Suppressor macrophage (primary cell): ENCODE data around the gene KCP.
"Not testable (repeated sequence)": the region's sequence is repeated elsewhere in the genome, so short reads cannot be mapped to it uniquely, and the experiment has no call there.

Experiments
- DNase-seq, 4 experiments: peaks; one replicate each; pipeline ENCODE4 v3.0.0-alpha.2; 2020 to 2022

KCP gene

DNA sequence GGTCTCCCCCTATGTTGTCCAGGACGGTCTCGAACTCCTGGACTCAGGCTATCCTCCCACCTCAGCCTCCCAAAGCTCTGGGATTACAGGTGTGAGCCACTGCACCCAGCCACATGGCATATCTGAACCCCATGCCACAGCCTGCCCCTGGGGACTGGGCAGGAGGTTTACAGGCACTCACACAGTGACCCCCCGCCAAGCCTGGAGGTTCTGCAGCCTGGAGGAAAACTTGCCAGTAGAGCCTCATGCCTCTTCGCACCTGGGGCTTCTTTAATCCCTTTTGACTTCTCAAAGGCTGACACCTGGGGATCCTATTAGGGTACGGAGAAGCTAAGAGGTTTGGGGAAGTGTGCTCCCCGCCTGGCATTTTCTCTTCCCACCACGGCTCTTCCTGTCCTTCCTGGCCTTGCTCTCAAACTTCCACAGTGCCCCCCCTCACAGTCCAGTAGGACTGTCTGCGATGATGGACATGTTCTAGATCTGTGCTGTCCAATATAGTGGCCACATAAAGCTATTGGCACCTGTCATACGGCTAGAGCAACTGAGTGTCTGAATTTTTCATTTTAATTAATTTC, 11.4 kb upstream of the KCP start:
- no peak for DNase-seq

DNA sequence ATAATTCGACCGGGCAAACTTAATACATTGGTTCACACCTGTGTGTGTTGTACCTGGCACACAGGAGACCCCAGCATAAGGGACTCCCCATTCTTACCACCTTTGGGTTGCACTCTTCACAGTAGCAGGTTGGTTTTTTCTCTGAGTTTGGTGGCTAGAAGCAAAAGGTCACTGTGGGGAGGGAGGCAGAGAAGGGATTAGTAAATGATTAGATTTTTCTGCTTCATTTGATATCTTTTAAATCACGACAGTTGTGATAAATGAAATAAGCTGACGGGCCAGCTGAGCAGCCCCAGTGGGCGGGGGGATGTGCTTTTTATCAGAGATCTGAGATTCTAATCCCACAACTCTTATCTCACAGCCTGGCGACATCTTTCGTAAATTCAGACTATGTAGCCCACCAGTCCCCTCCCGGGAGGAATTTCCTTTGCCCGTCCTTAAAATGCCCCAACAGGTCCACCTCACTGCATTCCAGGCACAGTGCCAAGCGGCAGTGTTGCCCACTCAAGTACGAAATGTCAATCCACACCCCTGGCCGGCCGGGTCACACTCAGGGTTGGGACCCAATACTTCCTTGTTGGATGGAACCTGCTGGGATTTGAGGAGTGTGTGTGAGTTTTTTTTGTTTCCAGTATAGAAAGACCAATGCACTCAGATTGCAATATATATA, 10.5 kb upstream of the KCP start:
- DNase-seq: no peak

DNA sequence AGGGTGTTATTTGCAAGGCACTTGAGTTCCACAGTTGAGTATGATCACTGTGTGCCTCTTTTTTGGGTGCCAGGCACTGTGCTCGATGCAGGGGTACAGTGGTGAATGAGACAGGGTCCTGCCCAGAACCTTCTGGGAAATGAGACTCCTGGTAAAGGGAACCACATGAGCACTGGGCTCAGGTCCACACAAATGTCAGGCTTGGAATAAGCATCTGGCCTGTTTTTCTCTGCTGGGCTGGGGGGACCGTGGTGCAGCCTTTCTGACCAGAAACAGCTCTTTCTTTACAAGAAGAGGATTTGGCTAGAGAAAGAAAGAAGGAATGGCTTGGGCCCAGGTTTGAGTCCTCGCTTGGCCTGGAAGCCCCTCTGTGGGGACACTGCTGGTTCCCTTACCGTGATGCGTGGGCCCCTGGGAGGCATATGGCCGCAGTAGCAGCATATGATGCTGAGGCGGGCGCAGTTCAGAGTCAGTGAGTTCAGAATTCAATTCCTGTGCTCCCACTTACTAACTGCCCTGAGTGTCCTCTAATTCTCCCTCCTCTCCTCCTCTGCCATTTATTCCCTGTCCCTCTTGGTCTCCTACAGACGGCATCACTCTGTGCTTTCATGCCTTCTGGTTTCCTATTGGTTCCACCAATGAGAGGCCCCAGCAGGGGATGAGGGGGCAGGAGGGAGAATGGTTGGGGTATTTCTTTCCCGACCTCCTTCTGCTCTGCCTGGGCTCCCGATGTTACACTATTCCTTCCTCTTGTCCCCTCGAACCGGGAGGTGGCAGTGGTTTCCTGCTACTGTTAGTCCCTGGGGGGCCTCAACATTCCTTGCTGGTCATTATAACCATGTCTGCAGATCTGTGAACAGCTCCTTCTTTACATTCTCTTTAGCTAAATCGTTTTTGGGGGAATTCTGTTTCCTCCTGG, 9.6 kb upstream of the KCP start:
- DNase-seq: peak in 1 of 4 experiments; percentile 27

DNA sequence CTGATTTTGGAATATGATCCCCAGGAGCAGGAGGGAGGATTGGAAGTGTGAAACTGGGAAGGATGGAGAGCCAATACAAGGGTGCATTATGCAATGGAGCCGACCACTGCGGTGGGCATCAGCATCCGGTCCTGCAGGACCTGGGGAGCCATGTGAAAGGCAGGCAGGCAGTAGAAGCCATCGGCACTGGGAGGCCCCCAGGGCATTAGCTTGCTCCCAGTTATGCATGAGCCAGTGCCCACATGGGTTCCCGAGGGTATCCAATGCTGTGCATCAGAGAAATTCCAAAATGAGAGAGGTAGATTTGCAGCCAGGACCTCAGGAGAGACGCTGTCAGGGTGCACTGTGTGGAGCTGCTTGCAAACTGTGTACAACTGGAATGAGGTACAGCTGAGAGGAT, 8.7 kb upstream of the KCP start:
- no peak for DNase-seq

DNA sequence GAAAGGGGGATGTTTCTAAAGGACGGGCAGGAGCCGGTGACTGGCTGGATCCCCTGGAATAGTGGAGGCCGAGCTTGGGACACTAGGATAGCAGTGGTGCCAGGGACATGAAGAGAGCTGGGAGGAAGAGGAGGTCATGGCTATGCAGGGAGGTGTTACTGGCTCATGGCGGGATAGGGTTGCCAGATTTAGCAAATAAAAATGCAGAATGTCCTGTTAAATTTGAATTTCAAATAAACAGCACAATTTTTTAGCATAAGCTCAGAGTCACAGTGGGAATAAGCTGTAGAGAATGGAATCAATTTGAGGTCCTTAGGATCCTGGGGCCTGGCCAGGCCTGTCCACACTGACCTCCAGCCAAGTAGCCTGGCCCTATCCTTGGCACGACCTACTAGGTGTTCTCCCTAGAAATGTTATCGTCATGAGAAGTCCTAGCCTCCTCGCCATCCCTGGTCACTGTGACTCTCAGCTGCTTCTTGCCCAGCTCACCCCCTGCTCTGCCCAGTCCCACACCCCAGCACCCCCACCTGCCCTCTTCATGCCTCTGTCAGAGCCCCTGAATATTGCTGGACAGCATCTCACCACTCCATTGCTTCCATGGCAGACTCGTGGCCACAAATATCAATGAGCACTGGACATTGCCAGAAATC, 7.6 kb upstream of the KCP start:
- DNase-seq: no peak

DNA sequence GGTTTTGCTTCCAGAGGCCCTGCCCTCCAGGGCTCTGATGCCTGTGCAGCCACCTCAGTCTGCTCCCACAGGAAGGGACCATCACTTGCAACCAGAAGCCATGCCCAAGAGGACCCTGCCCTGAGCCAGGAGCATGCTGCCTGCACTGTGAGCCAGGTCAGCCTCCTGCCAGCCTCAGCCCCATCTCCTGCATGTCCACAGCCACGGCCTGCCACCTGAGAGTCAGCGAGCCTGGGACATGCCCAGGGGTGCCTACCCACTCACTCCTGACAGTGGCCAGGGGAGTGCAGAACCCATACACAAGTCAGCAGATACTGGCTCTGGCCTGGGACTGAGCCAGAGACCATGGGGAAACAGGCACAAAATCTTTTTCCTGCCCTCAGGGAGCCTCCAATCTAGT, 6.6 kb upstream of the KCP start:
- DNase-seq: no peak

DNA sequence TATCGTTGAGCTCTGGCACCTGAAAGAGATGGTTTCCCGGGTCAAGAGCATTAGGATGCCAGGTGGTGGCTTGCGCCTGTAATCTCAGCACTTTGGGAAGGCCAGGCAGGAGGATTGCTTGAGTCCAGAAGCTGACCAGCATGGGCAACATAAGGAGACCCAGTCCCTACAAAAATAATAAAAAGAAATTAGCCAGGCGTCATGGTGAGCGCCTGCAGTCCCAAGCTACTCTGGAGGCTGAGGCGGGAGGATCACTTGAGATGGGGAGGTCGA, 6.1 kb upstream of the KCP start:
- no peak for DNase-seq

DNA sequence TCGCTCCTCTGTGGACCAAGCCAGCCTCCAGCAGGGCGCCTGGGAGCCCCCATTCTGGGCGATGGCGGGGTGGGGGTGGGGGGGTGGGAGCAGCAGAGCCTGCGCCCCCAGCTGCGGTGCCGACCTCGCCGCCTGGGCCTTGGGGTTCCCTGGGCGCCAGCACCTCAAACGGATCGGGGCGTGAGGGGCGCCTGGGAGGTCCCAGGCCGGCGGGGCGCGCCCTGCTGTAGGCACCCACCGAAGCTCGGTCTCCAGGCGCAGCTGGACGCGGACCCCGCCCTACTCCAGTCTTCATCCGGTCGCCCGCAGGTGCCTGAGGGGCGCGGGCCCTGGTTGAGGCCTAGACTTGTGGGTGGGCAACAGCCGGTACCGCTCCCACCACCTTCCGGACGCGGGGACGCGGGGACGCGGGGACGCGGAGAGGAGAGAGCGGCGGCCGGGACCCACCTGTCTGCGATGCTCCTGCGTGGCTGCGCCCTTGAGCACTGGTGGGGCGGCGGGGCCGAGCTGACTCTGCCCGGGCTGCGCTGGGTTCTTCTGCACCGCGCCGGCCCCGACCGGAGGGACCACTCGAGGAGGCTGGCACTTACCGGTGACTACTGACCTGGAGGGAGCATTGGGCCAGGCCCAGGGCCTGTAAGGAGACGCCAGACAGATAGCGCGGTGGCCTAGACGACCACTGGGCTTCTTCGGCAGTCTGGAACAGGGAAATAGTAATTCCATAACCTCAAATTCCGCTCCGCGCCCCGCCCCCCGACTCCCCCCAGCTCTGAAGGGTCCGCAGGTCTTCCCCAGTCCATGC, 5.5 kb upstream of the KCP start:
- DNase-seq: no peak

DNA sequence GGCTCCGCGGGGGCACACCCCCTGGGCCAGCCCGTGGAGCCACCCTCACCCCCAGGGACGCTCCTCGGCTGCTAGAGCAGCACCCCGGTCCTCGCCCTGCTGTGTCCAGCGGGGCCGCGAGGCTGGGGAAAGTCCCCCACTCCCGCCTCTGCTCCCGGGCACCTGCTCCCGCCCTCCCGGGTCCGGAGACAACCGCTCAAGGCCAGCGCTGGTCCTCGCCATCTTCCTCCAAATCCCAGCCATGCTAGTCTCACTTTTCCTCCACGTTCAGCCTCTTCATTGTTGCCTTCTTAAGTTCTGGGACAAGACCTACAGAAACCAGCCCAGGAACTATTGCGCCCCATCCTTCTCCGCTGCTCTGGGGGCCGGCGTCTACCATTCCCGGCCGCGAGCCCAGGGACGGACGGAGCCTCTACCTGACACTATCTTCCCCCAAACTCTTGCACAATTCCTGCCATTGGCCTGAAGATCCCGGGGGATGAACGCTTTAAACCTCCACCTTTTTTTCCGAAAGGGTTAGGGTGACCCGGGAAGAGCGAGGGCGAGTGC, 4.8 kb upstream of the KCP start:
- DNase-seq: peak in 1 of 4 experiments; percentile 36

DNA sequence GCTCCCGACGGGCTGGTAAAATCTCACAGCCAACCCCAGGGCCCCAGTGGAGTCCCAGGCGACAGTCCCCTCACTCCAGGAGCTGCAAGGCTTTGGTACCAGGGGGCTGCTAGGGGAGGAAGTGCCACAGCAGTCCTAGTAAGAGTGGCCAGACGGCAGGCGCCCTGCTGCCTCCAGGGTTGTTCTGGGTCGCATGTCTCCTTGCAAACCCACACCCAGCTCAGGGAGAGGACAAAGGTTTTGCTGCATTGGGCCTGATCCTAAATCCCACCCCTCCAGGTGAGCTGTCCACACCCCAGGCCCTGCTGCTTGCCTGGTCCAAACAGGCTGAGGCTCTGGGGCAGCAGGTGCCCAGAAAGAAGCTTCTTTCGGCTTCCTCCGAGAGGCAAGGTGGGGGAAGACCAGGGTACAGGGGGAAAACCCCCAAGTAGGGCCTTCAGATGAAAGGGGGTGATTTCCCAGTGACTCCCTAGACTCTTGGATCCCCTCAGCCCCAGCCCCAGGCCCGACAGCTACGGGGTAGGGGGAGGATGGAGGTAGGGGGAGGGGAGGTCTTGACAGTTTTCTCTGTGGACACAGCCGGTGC, 4.2 kb upstream of the KCP start:
- peak in 2 of 4 experiments; percentile 32 to 43 for DNase-seq

DNA sequence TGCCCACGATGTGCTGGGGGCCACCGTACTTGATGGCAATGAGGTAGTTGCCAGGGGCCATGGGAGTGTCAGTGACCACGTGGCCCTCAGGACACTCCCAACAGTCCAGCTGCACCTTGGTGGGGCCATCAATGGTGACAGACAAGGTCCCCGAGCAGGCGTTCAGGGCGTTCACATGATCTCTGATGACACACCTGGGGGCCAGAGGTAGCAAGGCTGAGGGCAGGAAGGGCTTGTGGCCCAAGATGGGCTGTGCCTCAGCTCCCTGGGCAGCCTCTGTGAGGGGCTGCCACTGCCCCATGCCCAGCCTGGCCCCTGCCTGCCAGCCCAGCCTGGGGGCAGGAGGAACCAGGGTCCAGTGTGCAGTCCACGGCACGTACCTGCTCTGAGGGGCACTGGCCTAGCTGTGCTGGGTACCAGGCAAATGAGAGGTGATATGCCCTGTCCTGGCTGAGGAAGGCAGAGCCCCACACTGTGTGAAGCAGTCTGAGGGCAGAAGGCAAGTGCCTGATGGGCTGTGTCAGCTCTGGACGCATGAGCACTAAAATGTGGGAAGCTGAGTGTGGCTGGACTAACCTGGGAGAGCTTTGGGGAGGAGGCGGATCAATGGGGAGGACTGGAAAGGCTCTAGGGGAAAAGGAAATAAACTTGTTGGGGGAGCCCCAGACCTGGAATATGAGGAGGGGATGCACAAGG, 3.5 kb upstream of the KCP start:
- no peak for DNase-seq

DNA sequence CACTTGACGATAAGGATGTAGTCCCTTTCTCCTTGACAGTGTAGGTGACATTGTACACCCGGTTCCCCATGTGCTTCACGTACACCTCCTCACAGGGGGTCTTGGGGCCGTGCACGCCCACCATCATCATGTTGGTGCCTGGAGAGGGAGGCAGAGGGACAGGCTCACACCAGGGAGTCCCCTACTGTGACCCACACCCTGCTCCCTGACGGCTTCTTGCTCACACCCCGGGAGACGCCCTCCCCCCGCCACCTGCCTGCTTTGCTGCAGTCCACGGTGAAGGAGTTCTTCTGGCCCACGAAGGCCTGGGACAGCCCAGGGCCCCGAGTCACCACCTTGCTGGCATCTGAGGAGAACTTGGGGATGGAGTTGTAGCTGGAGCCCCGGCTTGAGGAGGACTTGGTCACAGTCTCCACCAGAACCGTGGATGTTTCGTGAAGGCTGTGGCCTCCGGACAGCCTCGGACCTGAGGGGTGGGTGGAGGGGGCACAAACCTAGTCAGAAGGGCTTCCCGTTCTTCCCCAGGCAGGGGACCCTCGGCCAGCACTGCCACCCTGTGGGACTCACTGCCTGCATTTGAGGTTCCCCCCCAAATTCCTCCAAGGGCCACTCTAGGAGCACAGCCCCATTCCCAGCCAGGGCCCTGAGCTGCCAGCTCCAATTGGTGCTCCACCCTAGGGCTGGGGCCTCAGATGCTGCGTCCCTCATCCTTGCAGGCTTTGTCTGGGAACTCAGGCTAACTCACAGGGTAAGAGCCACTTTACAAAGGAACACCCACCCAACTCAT, 2.4 kb upstream of the KCP start:
- DNase-seq: not testable (repeated sequence)

DNA sequence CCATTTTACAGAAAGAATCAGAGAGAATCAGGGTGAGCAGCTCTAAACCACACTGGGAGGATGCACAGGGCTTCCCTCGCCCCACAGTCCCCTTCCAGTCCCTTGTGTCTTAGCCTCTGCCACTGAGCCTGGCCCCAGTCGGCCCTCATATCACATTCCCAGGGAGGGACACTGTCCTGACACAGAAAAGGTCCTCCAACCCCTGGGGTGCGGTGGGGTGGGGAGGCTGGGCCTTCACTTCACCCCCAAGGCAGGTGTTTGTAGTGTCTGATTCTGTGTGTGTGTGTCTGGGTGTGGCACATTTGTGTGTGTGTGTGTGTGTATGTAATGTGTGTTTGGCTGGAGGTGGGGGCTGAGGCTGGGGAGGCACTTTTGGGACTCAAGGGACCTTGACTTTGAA, 1.8 kb upstream of the KCP start:
- DNase-seq: no peak

DNA sequence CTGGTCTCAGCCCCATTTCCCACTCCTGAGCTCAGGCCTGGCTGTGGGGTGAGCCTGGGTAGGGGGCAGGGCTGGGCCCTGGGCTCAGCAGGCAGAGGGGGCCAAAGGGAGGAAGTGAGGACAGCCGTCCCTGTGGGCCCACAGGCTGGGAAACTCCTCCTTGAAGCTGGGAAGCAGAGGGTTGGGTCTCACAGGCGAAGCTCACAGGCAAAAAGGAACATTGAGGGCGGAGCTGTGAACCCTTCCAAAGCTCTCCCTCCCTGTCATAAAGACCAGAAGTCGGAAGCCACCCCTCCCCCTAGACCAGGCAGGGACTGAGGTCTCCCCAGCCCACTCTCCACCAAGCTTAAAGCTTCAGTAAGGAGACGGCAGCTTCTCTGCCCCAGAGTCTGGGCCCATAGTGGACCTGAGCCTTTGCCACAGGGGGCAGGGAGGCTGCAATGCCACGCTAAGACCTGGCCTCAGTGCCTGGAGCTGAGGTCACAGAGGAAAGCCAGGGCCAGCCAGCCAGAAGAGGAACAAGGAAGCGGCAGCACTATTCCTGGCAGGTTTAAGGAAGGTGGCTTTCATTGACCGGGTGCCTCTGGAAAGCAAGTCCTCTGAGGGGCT, 1.0 kb upstream of the KCP start:
- DNase-seq: peak in 3 of 4 experiments; percentile 47 to 63 (median 59)

DNA sequence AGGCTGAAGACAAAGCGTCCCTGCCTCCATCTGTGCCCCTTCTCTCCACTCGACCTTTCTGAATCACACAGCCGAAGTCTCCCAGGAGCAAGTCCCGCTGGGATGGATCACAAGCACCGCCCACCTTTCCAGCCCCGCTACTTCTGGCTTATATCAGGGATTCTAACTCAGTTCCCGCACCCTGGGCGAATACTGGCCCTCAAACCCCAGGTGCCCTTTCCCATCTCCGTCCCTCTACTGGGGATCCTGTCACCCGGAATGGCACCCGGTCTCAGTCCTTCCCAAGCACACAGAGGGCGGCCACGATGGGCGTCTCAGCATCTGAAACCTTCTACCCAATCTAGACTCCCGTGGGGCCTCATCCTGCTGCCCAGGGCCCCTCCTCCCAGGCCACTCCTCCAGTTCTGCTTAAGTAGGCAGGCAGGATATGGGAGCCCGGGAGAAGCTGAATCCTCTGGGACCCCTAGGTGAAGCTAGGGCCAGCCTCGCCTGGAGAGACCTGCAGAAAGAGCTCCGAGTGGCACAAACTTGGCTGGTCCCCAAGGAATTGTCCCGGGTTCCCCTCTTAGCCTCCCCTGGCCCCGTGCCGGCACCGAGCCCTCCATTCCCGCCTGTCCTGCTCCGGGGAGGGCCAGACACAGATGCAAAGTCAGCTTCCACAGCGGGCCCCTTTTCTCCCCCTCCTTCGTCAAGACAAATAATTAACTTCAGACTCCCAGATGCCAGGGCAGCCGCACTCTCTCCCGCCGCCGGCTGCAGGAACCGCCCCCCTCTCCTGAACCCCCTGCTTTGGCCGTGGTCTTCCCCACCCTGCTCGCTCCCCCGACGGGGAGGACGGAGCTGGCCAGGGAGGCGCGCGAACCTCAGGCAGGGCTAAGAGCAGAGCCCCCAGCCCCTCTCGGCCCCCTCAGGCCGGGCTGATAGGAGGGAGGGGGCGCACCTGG, 612 bp downstream of the KCP start:
- no peak for DNase-seq

DNA sequence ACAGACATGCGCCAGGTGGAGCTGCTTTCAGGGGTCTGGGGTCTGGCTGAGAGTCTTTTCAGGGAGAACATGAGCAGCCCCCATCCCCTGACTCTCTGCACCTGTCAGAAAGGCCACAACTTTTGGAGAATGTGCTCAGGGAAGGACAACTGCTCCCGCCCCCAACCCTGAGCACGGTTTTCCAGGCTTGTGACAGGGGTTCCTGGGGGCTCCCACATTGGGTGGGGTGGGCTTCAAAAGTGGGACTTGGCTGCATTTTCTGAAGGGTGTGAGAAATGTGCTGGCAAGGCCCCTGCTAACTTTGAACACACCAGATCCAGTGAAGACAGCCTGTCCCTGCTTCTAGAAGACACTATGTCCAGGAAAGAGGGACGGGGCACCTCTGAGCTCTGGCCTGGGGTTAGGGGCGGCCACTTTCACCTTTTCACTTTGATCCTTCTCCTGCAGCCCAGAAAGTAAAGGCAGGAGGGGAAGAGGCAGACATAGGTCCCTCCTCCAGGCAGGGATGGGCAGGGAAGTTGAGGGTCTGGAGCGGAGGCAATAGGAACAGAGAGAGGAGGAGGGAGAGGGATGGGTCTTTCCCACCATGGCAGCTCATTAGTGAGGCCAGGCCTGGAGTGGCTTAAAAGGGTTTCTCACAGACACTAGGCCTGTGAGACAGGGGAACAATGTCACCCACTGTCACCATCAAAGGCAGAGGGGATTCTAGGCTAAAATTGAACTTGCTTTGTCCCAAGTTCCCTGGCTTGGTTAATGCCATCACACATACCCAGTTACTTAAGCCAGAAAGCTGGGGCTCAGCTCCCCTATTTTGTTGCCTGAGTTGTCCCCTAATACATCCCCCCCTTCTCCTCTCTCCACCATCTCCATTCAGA, 1.5 kb downstream of the KCP start:
- no peak for DNase-seq

DNA sequence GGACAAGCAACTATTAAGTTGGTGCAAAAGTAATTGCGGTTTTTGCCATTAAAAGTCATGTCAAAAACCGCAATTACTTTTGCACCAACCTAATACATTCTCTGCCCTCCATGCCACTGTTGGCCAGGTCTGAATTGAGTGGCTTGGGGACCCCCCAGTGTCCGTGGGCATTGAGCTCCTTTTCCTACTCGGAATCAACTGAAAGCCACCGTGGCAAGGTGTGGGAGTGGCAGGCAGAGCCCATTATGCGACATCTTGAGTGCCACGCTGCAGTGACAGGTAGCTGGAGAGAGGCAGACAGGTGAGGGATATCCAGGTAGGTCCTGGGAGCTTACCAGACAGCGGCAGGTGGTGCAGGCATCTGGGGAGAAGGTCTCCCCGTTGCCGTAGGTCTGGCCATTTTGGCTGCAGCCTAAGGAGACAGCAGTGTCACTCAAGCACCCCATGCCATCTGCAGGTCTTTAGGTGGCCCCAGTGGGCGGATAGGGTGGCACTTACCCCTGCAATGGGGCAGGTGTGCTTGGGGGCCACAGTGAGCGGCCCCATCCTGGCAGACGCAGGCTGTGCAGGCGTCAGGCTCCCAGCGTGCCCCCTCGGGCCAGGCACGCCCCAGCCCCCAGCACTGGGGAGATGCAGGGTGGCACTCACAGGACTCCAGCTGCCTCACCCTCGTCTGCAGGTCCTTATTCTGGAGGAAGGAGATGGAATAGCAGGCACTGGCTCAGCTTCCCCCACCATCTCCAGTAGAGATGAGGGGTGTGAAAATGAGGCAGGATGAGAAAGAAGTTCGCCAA, 3.5 kb downstream of the KCP start:
- no peak for DNase-seq
